Measurements from ENCODE around the gene TPO.

TPO gene

DNA sequence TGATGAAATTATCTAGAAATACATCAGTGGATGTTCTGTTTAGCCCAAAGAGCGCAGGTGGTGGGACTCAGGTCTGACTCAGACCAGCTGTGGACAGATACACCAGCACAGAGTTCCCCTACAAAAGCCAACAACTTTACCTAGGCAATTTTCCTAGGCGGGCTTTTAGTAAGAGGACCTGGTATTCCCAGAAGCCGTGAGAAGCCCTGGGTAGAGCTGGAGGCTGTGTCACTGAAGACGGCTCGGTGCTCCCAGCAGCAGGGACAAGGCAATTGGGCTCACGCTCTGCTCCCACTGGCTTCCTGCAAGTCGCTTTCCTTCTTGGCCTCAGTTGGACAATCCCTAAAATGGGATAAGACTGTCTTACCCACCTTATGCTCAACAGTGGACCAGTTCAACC lies 41.1 kb downstream of the TPO start:
- DNase-seq (ENCODE audit: low read depth in 2 of 2) = no peak
- TF ChIP-seq, protein P1, sequence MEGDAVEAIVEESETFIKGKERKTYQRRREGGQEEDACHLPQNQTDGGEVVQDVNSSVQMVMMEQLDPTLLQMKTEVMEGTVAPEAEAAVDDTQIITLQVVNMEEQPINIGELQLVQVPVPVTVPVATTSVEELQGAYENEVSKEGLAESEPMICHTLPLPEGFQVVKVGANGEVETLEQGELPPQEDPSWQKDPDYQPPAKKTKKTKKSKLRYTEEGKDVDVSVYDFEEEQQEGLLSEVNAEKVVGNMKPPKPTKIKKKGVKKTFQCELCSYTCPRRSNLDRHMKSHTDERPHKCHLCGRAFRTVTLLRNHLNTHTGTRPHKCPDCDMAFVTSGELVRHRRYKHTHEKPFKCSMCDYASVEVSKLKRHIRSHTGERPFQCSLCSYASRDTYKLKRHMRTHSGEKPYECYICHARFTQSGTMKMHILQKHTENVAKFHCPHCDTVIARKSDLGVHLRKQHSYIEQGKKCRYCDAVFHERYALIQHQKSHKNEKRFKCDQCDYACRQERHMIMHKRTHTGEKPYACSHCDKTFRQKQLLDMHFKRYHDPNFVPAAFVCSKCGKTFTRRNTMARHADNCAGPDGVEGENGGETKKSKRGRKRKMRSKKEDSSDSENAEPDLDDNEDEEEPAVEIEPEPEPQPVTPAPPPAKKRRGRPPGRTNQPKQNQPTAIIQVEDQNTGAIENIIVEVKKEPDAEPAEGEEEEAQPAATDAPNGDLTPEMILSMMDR (IDR thresholded peaks at IDR 0.05; ENCODE audit: low read depth, low read length) = no peak
- no peak overlapping the region for H3K4me3 ChIP-seq (replicated peaks in 1 of 2; ENCODE audit: low read depth in 2 of 2, low read length in 2 of 2)

DNA sequence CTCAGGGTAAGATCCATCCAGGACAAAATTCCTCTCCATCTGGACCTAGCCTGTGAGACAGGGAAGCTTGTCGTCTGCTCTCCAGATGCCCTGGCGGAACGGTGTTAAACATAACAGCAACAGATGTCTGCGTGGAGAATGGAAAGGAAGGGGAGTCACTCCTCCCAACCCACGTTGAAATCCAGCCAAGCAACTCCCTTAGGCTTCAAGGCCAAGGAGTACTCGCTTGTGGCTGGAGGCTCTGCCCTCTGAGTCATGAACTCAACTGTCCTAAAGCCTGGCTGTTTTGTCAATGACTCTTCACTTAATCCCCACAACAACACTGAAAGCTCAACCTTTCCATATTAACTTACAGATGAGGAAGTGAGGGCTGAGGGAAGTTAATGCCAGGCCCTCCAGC lies 42.2 kb downstream of the TPO start:
- TF ChIP-seq, protein P1 (IDR thresholded peaks at IDR 0.05; ENCODE audit: low read depth, low read length) = no peak
- DNase-seq (ENCODE audit: low read depth in 2 of 2) = peak in 1 of 2 donors; percentile 14
- no peak overlapping the region for H3K4me3 ChIP-seq (replicated peaks in 1 of 2; ENCODE audit: low read depth in 2 of 2, low read length in 2 of 2)

DNA sequence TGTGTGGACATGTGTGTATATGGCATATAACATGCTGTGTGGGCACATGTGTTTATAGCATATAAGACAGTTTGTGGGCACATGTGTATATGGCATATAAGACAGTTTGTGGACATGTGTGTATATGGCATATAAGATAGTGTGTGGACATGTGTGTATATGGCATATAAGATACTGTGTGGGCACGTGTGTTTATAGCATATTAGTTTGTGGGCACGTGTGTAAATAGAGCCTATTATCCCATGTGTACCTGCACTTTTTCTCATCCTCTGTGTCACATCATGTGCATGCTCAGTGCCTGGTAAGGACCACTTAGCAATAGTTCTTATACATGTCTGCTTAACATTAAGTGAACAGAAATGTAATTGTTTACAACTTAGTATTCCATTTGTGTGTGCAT lies 45.2 kb downstream of the TPO start:
- TF ChIP-seq, protein P1 (IDR thresholded peaks at IDR 0.05; ENCODE audit: low read depth, low read length) = no peak
- DNase-seq (ENCODE audit: low read depth in 2 of 2) = no peak
- no peak overlapping the region for H3K4me3 ChIP-seq (replicated peaks in 1 of 2; ENCODE audit: low read depth in 2 of 2, low read length in 2 of 2)

DNA sequence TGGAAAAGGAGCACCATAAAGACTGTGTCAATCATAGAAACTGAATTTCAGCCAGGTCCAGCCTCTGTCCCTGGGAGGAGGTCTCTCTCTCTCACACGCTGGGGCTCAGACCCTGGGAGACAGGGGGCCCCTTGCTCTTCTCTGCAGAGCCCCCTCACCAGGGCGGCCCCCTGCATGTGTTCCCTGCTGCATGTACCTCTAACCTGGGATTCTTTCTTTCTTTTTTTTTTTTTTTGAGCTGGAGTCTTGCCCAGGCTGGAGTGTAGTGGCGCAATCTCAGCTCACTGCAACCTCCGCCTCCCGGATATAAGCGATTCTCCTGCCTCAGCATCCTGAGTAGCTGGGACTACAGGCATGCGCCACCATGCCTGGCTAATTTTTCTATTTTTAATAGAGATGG lies 46.5 kb downstream of the TPO start:
- no peak for DNase-seq (ENCODE audit: low read depth in 2 of 2)
- no peak overlapping the region for H3K4me3 ChIP-seq (replicated peaks in 1 of 2; ENCODE audit: low read depth in 2 of 2, low read length in 2 of 2)
- TF ChIP-seq, protein P1 (IDR thresholded peaks at IDR 0.05; ENCODE audit: low read depth, low read length) = no peak

DNA sequence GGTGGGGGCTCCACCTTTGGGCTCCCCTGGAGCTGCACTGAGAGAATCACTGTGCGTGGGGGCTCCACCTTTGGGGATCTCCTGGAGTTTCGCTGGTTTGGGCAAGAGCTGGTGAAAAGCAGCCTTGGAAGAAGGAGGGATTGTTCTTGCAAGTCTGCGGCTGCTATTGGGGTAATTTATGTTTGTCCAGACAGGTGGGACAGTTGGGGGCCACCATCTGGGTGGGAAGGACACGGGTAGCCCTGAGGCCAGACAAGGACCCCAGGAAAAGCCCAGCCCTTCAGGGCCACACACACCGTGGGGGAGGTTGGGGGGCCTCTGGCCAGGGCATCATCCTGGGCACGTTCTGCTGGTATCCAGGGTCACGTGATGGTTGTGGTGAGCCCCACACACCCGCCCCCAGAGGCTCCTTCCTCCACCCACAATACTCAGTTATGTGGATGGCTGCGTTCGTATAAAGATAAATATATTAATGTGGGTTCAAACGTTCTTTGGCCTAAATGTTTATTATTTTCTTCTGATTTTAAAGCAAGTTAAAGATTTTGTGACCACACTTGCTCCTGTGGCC lies 47.7 kb downstream of the TPO start:
- no peak overlapping the region for H3K4me3 ChIP-seq (replicated peaks in 1 of 2; ENCODE audit: low read depth in 2 of 2, low read length in 2 of 2)
- TF ChIP-seq, protein P1 (IDR thresholded peaks at IDR 0.05; ENCODE audit: low read depth, low read length) = no peak
- DNase-seq (ENCODE audit: low read depth in 2 of 2) = no peak

DNA sequence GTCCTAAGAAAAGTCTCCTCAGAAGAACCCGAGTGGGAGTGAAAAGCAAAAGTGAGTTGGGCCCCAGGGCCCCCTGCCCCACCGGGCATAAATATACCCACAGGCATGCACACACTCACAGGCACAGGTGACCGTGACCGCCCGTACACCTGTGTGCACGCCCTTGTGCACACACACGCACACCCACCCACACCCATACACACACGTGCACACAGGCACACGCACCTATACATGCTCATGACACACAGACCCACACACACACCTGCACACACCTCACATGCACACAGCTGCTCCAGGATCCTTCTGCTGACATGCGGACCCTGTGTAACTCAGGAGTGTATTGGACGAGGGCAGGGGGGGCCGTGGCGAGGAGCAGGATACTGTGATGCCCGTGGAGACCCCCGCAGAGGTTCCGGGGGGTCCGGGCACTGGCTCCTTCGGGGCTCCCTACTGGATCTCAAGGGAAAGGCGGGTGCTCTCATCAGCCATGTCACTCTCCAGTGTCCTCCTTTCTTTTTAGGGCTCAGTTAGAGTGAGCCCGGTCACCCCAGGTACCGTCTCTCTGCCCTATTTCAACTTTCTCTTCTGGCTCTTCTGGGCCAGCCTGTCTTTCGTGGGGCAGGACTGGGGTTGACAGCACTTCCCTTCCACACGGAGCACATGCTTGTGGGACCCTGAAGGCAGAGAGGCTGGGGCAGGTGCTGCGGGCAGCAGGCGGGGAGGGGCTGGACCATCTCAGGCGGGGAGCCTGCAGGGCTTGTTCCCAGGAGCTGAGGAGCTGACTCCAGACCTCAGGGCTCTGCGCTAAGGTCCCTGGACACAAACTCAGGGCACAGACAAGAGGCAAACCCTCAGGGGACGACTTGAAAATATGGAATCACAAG lies 48.5 kb downstream of the TPO start:
- no peak overlapping the region for H3K4me3 ChIP-seq (replicated peaks in 1 of 2; ENCODE audit: low read depth in 2 of 2, low read length in 2 of 2)
- no peak for DNase-seq (ENCODE audit: low read depth in 2 of 2)
- TF ChIP-seq, protein P1 (IDR thresholded peaks at IDR 0.05; ENCODE audit: low read depth, low read length) = no peak
